ENCODE data around the gene HOXB3. TPM values are rescaled to one million over a fixed set of nuclear protein-coding genes. Genes with fewer than 3 reads are reported as not detected.

The HOXB3 gene
- polyA plus RNA-seq, 1 donor (not counting 4 experiments of a cell fraction or from before 2014, with no cell fraction given), result 1.1 TPM

DNA sequence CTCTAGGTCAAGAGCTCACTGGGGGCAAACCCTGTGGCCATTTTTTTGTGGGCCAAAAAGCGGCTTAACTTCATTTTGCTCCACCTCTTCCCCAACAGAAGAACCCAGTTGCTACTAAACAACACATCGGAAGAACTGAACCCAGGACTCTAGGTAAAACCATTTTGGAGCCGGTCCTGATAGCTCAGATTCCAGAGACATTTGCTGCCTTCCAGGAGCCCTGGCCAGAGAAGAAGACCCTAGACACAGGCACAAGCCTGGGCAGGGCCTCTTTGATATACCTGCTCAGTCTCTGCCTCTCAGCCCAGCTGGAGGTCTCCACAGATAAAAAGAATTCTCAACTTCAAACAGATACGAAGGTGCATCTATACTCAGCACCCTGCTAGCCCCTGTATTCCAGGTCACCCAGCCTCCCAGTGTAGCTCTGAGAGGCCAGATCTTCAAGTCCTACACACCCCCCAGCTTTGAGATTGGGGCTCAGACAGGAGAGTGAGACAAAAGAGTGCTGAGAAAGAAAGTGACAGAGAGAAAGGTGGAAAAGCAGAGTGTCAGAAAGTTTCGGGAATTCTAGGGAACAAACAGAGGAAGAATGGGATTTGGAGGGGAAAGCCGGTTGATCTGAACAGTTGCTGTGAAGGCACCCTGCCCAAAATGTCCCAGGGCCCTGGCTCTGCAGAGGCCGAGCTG lies 42.7 kb upstream of the HOXB3 start:
- Histone ChIP-seq H4K20me1 (ENCODE audit: control insufficient read depth, extremely low read depth, insufficient read depth, low read length) (peaks cover 9% of the 10 kb centered on the region), H3K27me3 (ENCODE audit: control insufficient read depth, extremely low read depth, insufficient read depth, low read length) (peaks cover 100% of the 10 kb centered on the region), H3K4me2 (ENCODE audit: control insufficient read depth, extremely low read depth, insufficient read depth, low read depth, low read length) (no peak overlapping the region), H3K4me3 (ENCODE audit: control insufficient read depth in 2 of 3, extremely low read depth in 1 of 3, insufficient read depth in 2 of 3, low read depth in 1 of 3, low read length in 3 of 3) (no peak overlapping the region), H3K4me1 (ENCODE audit: control insufficient read depth, extremely low read depth, insufficient read depth, low read length) (no peaks in the 10 kb centered on the region), H3K9me1 (ENCODE audit: control insufficient read depth, extremely low read depth, insufficient read depth, low read length) (no peaks in the 10 kb centered on the region), H3K79me2 (ENCODE audit: control insufficient read depth, insufficient read depth, low read length) (no peaks in the 10 kb centered on the region), H2AFZ (ENCODE audit: control insufficient read depth, low read length) (no peak overlapping the region), H3K9ac (ENCODE audit: control insufficient read depth, extremely low read depth, insufficient read depth, low read length) (no peak overlapping the region), H3K27ac (ENCODE audit: control insufficient read depth, insufficient read depth, low read length) (no peak overlapping the region), H3K36me3 (ENCODE audit: control insufficient read depth in 2 of 2, extremely low read depth in 1 of 2, insufficient read depth in 2 of 2, low read length in 2 of 2) (no peaks in the 10 kb centered on the region), H3K9me3 (ENCODE audit: control insufficient read depth, low read depth, low read length) (no peaks in the 10 kb centered on the region)
- dilution Hi-C loops (cut with MboI; ENCODE audit: extremely low pct_ligation_motif_present, low sequenced_read_pairs), result no loop called here
- no peak for FAIRE-seq
- no peak for TF ChIP-seq EZH2 (IDR thresholded peaks at IDR 0.05; ENCODE audit: low read length)
- no peak for TF ChIP-seq CTCF (optimal IDR thresholded peaks at IDR 0.05 in 1 of 3, IDR thresholded peaks at IDR 0.05 in 1 of 3, conservative IDR thresholded peaks at IDR 0.05 in 1 of 3; ENCODE audit: extremely low read depth in 1 of 3, insufficient read depth in 2 of 3, low read length in 3 of 3)
- DNase-seq (ENCODE audit: low read depth, low spot score), result no peak

- Histone ChIP-seq H3K9me1 (ENCODE audit: control insufficient read depth, extremely low read depth, insufficient read depth, low read length) (no peaks in the 10 kb centered on the region), H4K20me1 (ENCODE audit: control insufficient read depth, extremely low read depth, insufficient read depth, low read length) (peaks cover 9% of the 10 kb centered on the region), H3K9me3 (ENCODE audit: control insufficient read depth, low read depth, low read length) (no peaks in the 10 kb centered on the region), H3K27ac (ENCODE audit: control insufficient read depth, insufficient read depth, low read length) (no peak overlapping the region), H3K27me3 (ENCODE audit: control insufficient read depth, extremely low read depth, insufficient read depth, low read length) (peaks cover 100% of the 10 kb centered on the region), H3K79me2 (ENCODE audit: control insufficient read depth, insufficient read depth, low read length) (no peaks in the 10 kb centered on the region), H3K9ac (ENCODE audit: control insufficient read depth, extremely low read depth, insufficient read depth, low read length) (no peak overlapping the region), H3K4me1 (ENCODE audit: control insufficient read depth, extremely low read depth, insufficient read depth, low read length) (no peaks in the 10 kb centered on the region), H3K4me3 (ENCODE audit: control insufficient read depth in 2 of 3, extremely low read depth in 1 of 3, insufficient read depth in 2 of 3, low read depth in 1 of 3, low read length in 3 of 3) (no peak overlapping the region), H2AFZ (ENCODE audit: control insufficient read depth, low read length) (no peak overlapping the region), H3K36me3 (ENCODE audit: control insufficient read depth in 2 of 2, extremely low read depth in 1 of 2, insufficient read depth in 2 of 2, low read length in 2 of 2) (no peaks in the 10 kb centered on the region), H3K4me2 (ENCODE audit: control insufficient read depth, extremely low read depth, insufficient read depth, low read depth, low read length) (no peak overlapping the region)
- dilution Hi-C loops (cut with MboI; ENCODE audit: extremely low pct_ligation_motif_present, low sequenced_read_pairs), result no loop called here
- FAIRE-seq (no peak), DNase-seq (ENCODE audit: low read depth, low spot score) (no peak)
- TF ChIP-seq EZH2 (IDR thresholded peaks at IDR 0.05; ENCODE audit: low read length), result no peak
- no peak for TF ChIP-seq CTCF (optimal IDR thresholded peaks at IDR 0.05 in 1 of 3, IDR thresholded peaks at IDR 0.05 in 1 of 3, conservative IDR thresholded peaks at IDR 0.05 in 1 of 3; ENCODE audit: extremely low read depth in 1 of 3, insufficient read depth in 2 of 3, low read length in 3 of 3)
Measured at GRCh38 chr17:48631693-48632578, 41.9 kb upstream of the HOXB3 start.
